Skin epidermis (tissue), 12 donors: Measurements from ENCODE around the gene CYP2A7.
"Not testable (repeated sequence)": the region's sequence is repeated elsewhere in the genome, so short reads cannot be mapped to it uniquely, and the experiment has no call there.

ENCODE experiments used
- H3K27ac ChIP-seq, 21 experiments: fragments of 200-600 bp; sonication (generic) in 11 of 21; one replicate each; pipeline ENCODE4 v1.5.0; 2020; ENCODE audit warnings: mild to moderate bottlenecking in 3 of 21, inconsistent platforms in 2 of 21, moderate library complexity in 2 of 21
- H3K4me3 ChIP-seq, 7 experiments: fragments of 200-600 bp; sonication (generic) in 2 of 7; one replicate each; pipeline ENCODE4 v1.5.0; 2020; ENCODE audit warnings: inconsistent platforms in 2 of 7, mild to moderate bottlenecking in 2 of 7, moderate library complexity in 1 of 7

The CYP2A7 gene

DNA sequence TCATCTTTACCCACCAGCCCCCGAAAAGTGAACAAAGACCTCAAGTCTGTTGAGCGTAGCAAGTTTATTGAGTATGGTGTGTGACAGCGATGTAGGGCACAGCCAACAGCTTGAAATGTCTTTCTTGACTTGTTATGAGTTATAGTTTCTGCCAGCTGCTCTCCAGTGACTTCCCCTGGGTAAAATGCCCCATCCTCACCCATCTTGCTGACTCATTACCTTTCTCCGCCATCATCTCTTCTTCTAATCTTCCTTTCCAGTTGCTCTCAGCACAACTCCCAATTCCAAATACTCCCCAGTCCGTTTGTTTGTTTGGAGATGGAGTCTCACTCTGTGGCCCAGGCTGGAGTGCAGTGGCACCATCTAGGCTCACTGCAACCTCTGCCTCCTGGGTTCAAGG lies 18.5 kb upstream of the CYP2A7 start:
- not testable (repeated sequence) for H3K27ac ChIP-seq

DNA sequence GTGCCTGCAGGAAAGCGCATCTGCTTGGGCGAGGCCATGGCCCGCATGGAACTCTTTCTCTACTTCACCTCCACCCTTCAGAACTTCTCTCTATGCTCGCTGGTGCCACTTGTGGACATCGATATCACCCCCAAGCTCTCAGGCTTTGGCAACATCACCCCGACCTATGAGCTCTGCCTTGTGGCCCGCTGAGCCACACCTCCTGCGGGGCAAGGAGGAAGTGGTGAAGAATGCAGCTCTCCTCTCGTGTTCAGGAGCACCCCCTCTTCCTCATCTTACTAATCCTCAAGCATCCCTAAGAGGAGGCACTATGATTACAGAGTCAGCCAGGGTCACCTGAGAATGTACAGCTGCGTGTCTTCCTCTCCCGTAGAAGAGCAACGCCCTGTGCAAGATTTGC lies 17.9 kb upstream of the CYP2A7 start:
- not testable (repeated sequence) for H3K4me3 ChIP-seq, H3K27ac ChIP-seq

More for the DNA sequence above, 18.5 kb upstream of the CYP2A7 start:
- H3K4me3 ChIP-seq, result not testable (repeated sequence)

DNA sequence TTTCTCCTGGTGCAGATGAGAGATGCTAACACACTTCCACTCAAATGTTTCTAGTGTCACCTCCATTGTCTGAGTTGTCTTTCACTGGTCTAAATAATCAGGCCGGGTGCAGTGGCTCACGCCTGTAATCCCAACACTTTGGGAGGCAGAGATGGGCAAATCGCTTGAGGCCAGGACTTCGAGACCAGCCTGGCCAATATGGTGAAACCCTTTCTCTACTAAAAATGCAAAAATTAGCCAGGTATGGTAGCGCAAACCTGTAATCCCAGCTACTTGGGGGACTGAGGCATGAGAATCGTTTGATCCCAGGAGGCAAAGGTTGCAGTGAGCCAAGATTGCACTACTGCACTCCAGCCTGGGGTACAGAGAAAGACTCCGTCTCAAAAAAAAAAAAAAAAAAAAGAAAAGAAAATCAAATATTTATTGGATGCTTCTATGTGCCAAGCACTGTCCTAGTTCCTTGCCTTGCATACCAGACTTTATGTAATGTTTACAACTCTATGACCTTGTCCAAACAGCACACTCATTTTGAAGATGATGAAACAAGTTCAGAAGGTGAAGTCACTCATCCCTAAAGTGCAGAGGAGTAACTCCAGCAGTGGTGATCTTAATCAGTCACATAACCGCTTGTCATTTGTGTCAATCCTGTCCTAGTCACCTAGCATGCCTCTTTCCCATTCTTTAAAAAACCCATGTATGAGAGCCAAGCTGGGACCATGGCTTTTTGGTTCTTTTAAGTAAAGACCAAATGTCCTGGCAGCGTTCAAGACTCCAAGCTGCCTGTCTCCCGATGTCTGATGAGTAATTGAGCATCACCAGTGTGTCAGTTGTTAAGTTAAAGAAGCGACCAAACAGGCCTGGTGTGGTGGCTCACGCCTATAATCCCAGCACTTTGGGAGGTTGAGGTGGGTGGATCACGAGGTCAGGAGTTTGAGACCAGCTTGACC lies 15.1 kb upstream of the CYP2A7 start:
- not testable (repeated sequence) for H3K27ac ChIP-seq, H3K4me3 ChIP-seq

DNA sequence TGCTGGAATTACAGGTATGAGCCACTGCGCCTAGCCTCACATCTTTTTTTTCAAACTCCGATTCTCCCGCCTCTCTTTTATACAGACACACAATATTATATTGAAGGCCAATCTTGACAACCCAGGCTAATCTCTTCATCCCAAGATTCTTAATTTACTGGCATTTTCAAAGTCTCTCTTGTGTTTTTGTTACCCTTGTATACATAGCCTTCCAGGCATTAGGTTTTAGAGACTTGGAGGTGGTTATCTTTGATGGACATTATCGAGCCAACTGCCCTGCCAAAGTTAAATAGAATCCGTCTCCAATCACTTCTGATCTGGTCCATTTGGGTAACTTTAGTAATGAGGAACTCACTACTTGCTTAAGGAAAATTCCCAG lies 14.4 kb upstream of the CYP2A7 start:
- no peak overlapping the region for H3K4me3 ChIP-seq
- no peak overlapping the region for H3K27ac ChIP-seq

DNA sequence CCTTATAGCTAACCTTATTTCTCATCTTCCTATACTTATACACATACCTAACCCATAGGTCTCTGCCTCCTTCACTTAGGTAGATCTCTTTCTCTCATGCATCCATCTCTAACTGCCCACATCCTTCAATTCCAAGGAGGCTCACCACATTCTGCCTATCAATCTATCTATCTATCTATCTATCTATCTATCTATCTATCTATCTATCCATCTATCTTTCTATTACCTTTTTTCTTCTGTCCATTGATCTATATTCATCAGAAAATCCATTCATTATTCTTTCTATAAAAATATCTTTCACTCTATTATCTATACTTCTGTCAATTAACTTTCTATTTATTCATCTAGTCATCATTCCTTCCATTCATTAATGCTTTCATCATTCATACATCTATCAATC lies 11.1 kb upstream of the CYP2A7 start:
- Histone ChIP-seq H3K4me3 (no peak overlapping the region), H3K27ac (no peak overlapping the region)

DNA sequence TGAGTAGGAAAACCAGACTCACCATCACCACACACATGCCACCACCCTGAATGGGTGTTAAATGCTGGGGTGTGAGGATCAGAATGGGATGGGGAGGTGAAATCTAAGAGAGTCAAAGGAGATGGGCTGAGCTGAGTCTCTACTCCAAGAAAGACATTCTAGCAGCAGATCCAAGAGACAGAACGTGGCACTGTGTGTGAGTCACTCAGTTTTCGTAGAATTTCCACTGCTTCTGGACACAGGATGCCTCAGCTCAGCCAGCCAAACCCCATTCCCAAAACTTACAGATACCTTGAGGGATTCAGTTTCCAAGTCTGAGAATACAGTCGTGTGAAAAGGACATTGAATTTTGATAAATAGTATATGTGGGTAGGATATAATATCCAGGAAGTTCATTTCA lies 7.3 kb upstream of the CYP2A7 start:
- Histone ChIP-seq H3K27ac (no peak overlapping the region), H3K4me3 (no peak overlapping the region)

DNA sequence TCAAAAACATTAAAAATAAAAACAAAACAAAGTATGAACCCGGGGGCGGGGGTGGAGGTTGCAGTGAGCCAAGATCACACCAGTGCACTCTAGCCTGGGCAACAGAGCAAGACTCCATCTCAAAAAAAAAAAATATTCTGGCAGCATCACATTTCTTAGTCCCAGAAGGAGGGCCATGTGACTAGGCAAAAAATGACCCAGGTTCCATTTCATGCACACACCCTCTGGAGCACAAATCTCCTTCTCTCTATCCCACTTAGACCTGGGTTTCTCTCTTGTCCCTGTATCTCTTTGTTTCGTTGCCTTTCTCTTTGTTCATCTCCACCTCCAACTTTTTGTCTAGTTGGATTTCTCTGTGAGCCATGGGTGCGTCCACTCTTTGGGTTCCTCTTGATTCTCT lies 6.2 kb upstream of the CYP2A7 start:
- Histone ChIP-seq H3K4me3 (no peak overlapping the region), H3K27ac (no peak overlapping the region)

DNA sequence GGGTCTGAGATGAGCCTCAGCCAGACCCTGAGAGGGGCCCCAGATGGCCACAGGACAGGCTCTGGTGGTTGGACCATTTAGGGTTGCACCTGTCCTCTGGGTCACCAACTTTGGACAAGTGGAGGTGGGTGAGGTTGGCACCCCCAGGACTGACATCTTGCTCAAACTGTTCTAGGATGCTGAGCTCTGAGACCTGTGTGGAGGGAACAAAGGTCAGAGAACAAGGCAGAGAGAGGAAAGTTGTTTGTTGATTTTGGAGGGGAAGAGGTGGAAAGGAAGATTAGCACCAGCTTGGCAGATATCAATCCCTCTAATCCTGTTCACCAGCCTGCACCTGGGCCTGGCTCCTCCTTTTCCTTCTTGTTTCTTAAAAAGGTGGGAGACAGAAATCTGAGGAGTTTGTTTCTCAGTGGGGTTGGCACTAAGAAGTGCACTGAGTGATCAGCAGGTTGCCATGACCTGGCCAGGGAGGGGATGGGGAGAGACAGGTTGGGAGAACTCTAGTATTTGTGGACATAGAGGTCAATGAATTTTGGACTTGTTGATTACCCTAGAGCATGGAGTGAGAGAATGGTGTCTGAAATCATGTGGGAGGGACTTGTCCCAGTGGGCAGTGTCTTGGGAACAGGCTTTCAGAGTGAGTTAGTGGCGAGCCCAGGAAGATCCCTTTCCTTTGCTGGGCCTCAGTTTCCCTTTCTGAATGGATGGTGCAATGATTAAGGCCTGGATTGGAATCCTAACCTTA lies 2.3 kb upstream of the CYP2A7 start:
- not testable (repeated sequence) for H3K27ac ChIP-seq, H3K4me3 ChIP-seq

DNA sequence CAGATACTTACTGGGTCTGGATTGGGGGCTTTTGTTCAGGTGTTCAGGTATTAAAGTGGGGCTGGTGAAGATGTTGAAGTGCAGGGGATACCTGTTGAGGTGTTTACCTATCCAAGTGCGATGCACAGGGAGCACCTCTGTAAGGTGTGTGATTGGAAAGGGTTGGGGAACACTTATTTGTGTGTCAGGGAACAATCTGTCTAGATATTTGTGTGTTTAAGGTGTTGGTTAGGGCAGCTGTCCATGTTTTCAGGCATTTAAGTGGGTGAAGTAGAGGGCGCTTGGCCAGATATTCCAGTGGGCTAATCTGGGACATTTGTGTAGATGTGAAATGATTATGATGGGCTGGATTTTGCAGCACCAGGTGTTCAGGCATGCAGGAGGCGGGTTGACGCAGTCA lies 2.7 kb downstream of the CYP2A7 start:
- H3K4me3 ChIP-seq, H3K27ac ChIP-seq: not testable (repeated sequence)

DNA sequence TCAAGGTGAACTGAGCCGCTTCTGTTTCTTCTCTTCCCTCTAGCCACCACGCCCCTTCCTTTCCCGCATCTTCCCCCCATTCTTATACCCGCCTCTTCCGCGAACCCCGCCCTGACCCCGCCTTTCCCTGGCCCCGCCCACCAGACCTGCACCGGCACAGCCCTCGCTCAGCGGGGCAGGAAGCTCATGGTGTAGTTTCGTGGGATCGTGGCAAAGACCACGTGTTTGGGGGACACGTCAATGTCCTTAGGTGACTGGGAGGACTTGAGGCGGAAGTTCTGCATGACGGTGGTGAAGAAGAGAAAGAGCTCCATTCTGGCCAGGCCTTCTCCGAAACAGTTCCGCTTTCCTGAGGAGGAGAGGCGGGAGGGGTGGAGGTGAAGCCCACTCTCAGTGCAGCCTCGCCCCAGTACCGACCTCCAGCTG lies 6.5 kb downstream of the CYP2A7 start:
- H3K27ac ChIP-seq, H3K4me3 ChIP-seq: not testable (repeated sequence)

DNA sequence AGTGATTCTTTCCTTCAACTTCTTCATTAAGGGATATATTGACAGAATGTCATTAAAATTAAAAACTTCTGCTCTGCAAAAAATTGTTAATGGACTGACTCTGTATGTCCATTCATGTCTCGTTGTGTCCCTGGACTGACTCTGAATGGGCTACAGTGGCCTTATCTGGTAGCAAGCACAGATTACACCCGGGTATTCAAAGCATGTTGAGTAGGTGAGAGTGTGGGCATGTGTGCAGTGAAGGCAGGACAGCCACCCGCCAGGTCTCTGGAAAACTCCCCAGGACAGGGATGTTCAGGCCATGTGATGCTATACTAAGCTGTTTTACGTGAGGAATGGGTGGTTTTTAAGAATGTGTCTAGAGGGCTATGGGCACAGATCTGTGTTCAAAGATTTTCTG lies 7.2 kb downstream of the CYP2A7 start:
- H3K4me3 ChIP-seq, H3K27ac ChIP-seq: not testable (repeated sequence)

DNA sequence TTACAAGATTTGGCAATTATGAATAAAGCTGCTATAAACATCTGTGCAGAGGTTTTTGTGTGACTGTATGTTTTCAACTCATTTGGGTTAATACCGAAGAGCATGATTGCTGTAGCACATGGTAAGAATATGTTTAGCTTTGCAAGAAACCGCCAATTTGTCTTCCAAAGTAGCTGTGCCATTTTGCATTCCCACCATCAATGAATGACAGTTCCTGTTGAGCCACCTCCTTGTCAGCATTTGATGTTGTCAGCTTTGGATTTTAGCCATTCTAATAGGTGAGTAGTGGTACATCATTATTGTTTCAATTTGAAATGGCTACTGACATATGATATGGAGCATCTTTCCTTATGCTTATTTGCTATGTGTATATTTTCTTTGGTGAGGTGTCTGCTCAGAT lies 8.2 kb downstream of the CYP2A7 start:
- not testable (repeated sequence) for H3K4me3 ChIP-seq, H3K27ac ChIP-seq

DNA sequence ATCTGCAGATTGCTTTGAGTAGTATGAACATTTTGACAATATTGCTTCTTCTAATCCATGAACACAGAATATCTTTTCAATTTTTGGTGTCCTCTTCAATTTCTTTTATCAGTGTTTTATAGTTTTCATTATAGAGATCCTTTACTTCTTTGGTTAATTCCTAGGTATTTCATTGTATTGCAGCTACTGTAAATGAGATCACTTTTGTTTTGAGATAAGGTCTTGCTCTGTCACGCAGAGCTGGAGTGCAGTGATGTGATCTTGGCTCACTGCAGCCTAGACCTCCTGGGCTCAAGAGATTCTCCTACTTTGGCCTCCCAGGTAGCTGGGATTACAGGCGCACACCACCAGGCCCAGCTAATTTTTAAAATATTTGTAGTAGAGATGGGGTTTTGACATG lies 9.8 kb downstream of the CYP2A7 start:
- Histone ChIP-seq H3K4me3 (no peak overlapping the region), H3K27ac (no peak overlapping the region)

DNA sequence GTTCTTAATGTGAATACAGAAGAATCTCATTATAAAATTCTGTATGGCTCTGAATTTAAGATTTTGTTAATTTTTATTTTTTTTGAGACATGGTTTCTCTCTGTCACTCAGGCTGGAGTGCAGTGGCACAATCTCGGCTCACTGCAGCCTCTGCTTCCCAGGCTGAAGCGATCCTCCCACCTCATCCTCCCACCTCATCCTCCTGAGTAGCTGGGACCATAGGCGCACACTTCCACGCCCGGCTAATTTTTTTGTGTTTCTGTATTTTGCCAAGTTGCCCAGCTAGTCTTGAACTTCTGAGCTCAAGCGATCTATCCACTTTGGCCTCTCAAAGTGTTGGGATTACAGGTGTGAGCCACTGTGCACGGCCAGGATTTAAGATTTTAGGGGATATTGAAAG lies 14.3 kb downstream of the CYP2A7 start:
- H3K4me3 ChIP-seq, result no peak overlapping the region
- H3K27ac ChIP-seq, result no peak overlapping the region

DNA sequence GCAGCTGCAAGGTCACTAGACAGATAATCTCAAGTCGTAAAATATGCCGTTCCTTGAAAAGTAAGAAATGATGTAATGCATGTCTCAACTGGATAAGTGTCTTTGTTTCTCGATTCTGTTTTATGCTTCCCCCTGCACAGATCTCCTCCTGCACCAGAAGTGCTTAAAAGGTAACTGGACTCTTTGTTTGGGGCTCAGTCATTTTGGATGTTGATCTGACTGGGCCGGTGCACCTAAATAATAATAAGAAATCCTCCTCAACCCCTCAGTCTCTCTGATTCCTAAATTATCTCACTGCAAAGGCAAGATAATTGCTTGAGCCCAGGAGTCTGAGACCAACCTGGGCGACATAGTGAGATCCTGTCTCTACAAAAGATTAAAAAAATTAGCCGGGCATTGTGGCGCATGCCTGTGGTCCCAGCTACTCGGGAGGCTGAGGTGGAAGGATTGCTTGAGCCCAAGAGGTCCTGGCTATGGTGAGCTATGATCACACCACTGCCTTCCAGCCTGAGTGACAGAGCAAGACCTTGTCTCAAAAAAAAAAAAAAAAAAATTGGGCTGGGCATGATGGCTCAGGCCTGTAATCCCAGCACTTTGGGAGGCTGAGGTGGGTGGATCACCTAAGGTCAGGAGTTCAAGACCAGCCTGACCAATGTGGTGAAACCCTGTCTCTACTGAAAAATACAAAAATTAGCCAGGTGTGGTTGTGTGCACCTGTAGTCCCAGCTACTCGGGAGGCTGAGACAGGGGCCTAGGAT lies 17.1 kb downstream of the CYP2A7 start:
- H3K27ac ChIP-seq, H3K4me3 ChIP-seq: not testable (repeated sequence)

DNA sequence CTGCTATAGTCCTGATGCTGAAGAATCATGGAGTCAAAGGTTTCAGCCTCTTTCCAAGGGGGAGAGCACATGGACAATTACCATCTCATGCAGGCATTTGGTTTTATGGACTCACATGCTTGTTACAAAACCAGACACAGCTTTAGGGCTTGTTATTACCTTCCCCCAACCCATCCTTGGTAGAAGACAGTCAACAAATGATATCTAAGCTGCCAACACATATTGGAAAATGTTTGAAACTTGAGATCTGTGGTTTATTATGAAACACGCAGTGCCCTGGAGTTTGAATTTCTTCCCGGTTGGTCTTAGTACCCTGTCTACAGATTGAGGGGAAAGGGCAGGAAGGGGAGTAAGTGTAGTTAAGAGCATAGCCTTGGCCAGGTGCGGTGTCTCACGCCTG lies 19.2 kb downstream of the CYP2A7 start:
- H3K27ac ChIP-seq, result peak overlapping the region in 1 of 21 experiments; percentile 12
- no peak overlapping the region for H3K4me3 ChIP-seq

DNA sequence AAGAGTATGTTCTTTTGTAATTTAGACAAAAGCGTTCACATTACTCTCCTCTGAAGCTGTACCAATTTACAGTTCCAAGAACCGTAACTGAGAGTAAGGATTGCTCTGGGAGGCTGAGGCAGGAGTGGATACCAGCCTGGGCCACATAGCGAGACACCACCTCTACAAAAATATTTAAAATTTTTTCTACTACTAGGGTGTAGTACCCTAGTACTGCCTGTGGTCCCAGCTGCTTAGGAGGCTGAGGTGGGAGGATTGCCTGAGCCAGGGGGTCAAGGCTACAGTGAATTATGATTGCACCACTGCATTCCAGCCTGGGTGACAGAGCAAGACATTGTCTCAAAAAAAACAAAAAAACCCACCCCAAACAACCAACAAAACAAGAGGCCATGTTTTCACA lies 19.7 kb downstream of the CYP2A7 start:
- no peak overlapping the region for H3K4me3 ChIP-seq
- no peak overlapping the region for H3K27ac ChIP-seq

DNA sequence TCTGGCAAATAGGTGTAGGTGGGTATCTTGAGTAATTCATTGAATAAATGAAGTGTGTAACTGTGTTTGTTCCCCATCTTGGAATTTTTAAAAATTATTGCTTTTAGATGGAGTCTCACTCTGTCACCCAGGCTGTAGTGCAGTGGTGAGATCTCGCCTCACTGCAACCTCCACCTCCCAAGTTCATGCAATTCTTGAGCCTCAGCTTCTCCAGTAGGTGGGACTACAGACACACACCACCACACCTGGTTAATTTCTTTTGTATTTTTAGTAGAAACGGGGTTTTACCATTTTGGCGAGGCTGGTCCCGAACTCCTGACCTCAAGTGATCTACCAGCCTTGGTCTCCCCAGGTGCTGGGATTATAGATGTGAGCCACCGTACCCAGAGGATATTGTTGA lies 23.9 kb downstream of the CYP2A7 start:
- H3K27ac ChIP-seq, result no peak overlapping the region
- H3K4me3 ChIP-seq, result no peak overlapping the region

DNA sequence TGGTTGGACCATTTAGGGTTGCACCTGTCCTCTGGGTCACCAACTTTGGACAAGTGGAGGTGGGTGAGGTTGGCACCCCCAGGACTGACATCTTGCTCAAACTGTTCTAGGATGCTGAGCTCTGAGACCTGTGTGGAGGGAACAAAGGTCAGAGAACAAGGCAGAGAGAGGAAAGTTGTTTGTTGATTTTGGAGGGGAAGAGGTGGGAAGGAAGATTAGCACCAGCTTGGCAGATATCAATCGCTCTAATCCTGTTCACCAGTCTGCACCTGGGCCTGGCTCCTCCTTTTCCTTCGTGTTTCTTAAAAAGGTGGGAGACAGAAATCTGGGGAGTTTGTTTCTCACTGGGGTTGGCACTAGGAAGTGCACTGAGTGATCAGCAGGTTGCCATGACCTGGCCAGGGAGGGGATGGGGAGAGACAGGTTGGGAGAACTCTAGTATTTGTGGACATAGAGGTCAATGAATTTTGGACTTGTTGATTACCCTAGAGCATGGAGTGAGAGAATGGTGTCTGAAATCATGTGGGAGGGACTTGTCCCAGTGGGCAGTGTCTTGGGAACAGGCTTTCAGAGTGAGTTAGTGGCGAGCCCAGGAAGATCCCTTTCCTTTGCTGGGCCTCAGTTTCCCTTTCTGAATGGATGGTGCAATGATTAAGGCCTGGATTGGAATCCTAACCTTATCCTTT lies 29.4 kb downstream of the CYP2A7 start:
- H3K27ac ChIP-seq, H3K4me3 ChIP-seq: not testable (repeated sequence)

DNA sequence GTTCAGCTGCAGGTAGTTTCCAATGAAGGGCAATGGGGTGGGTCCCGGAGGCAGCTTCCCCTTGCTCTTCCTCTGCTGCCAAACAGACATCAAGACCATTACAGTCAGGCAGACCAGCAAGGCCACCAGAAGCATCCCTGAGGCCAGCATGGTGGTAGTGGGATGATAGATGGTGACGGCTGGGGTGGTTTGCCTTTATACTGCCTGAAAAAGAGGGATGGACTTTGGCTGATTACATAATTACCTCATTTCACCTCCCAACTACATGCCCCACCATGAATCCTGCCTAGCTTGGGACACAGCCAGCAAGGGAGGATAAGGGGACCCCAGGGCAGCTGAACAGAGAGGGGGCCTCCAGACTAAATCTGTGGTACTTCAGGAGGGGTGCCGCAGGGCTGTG lies 31.8 kb downstream of the CYP2A7 start, which contains the start of gene CYP2A6:
CYP2A6 (minus strand) TSS at position 171 of the 400 bp plus-strand sequence; CDS start at position 150, 21 bp downstream.
- not testable (repeated sequence) for H3K27ac ChIP-seq, H3K4me3 ChIP-seq
